Measurements from ENCODE around the gene ADCK1. TPM values are rescaled to one million over a fixed set of nuclear protein-coding genes. Genes with fewer than 3 reads are reported as not detected.
"Not testable (repeated sequence)": the region's sequence is repeated elsewhere in the genome, so short reads cannot be mapped to it uniquely, and the experiment has no call there.

The ADCK1 gene
- total RNA-seq, 1 experiment from 2014 or later: 8.3 TPM

- Histone ChIP-seq H3K36me3 (ENCODE audit: insufficient read depth, low read length, poor library complexity, severe bottlenecking) (no peaks in the 10 kb centered on the region), H3K4me3 (ENCODE audit: low read depth, low read length, poor library complexity, severe bottlenecking) (no peak overlapping the region), H3K27ac (ENCODE audit: low read depth, low read length, poor library complexity, severe bottlenecking) (no peak overlapping the region), H3K4me1 (ENCODE audit: insufficient read depth, low read length, poor library complexity, severe bottlenecking) (no peaks in the 10 kb centered on the region), H3K27me3 (replicated peaks; ENCODE audit: insufficient read depth, low read depth, low read length, poor library complexity) (peaks cover 4% of the 10 kb centered on the region), H3K9me3 (ENCODE audit: low read depth, low read length, poor library complexity, severe bottlenecking) (no peaks in the 10 kb centered on the region)
- DNase-seq (ENCODE audit: low spot score): no peak
- ChIA-PET POLR2A (ENCODE audit: low non-redundant PET) (no interaction called here), CTCF (no interaction called here)
- no peak for TF ChIP-seq CTCF (conservative IDR thresholded peaks at IDR 0.05; ENCODE audit: low read depth, low read length)
- TF ChIP-seq EZH2 (IDR thresholded peaks at IDR 0.05; ENCODE audit: borderline replicate concordance, low read depth, low read length, poor library complexity, severe bottlenecking): no peak
- intact Hi-C loops (cut with micrococcal nuclease; ENCODE audit: unreplicated experiment): no loop called here
- no TSS peak for BruUV-seq (replicated peaks)
These were observed 156.0 kb downstream of the ADCK1 start for GRCh38 chr14:77955816-77956484.

- H3K27ac ChIP-seq (ENCODE audit: low read depth, low read length, poor library complexity, severe bottlenecking); H3K4me3 ChIP-seq (ENCODE audit: low read depth, low read length, poor library complexity, severe bottlenecking); BruUV-seq (replicated peaks); H3K36me3 ChIP-seq (ENCODE audit: insufficient read depth, low read length, poor library complexity, severe bottlenecking); CTCF ChIA-PET; H3K27me3 ChIP-seq (replicated peaks; ENCODE audit: insufficient read depth, low read depth, low read length, poor library complexity); POLR2A ChIA-PET (ENCODE audit: low non-redundant PET); H3K4me1 ChIP-seq (ENCODE audit: insufficient read depth, low read length, poor library complexity, severe bottlenecking); DNase-seq (ENCODE audit: low spot score); H3K9me3 ChIP-seq (ENCODE audit: low read depth, low read length, poor library complexity, severe bottlenecking); intact Hi-C loops (cut with micrococcal nuclease; ENCODE audit: unreplicated experiment): not testable (repeated sequence)
These were observed 159.8 kb downstream of the ADCK1 start for GRCh38 chr14:77959686-77960085.

GRCh38 chr14:77961847-77962580 lies 162.1 kb downstream of the ADCK1 start:
- intact Hi-C loops (cut with micrococcal nuclease; ENCODE audit: unreplicated experiment): no loop called here
- no TSS peak for BruUV-seq (replicated peaks)
- Histone ChIP-seq H3K27ac (ENCODE audit: low read depth, low read length, poor library complexity, severe bottlenecking) (no peak overlapping the region), H3K27me3 (replicated peaks; ENCODE audit: insufficient read depth, low read depth, low read length, poor library complexity) (peaks cover 15% of the 10 kb centered on the region), H3K36me3 (ENCODE audit: insufficient read depth, low read length, poor library complexity, severe bottlenecking) (no peaks in the 10 kb centered on the region), H3K9me3 (ENCODE audit: low read depth, low read length, poor library complexity, severe bottlenecking) (no peaks in the 10 kb centered on the region), H3K4me1 (ENCODE audit: insufficient read depth, low read length, poor library complexity, severe bottlenecking) (no peaks in the 10 kb centered on the region), H3K4me3 (ENCODE audit: low read depth, low read length, poor library complexity, severe bottlenecking) (no peak overlapping the region)
- ChIA-PET CTCF (no interaction called here), POLR2A (ENCODE audit: low non-redundant PET) (no interaction called here)
- TF ChIP-seq CTCF (conservative IDR thresholded peaks at IDR 0.05; ENCODE audit: low read depth, low read length) (no peak), EZH2 (IDR thresholded peaks at IDR 0.05; ENCODE audit: borderline replicate concordance, low read depth, low read length, poor library complexity, severe bottlenecking) (no peak)
- no peak for DNase-seq (ENCODE audit: low spot score)

Measured in A673 (cell line).